Activated T-helper 2 cell treated with anti-CD3 and anti-CD28 coated beads, Interferon-gamma antibody, Interleukin-2, Interleukin-4, amounts not matched to agents 10 μg/mL and 5 μg/mL and 100 μg/mL, durations not matched to agents 14 hours and 24 hours and 36 hours (primary cell): ENCODE results near the gene ZNF547. TPM values are rescaled to one million over a fixed set of nuclear protein-coding genes. Genes with fewer than 3 reads are reported as not detected.
A peak's percentile ranks its signal among the peaks of the same experiment; 100 is the strongest.

Source experiments
- DNase-seq: peaks from one replicate; pipeline ENCODE4 v3.0.0; 2021; ENCODE audit warnings: low spot score
- H3K27ac Mint-ChIP-seq: one replicate; pipeline ENCODE4 v1.8.0; 2021; ENCODE audit warnings: mixed read lengths
- H3K27me3 Mint-ChIP-seq: one replicate; pipeline ENCODE4 v1.8.0; 2021; ENCODE audit warnings: low read depth, mixed read lengths
- H3K36me3 Mint-ChIP-seq: one replicate; pipeline ENCODE4 v1.8.0; 2021; ENCODE audit warnings: low read depth, mixed read lengths
- H3K4me1 Mint-ChIP-seq: one replicate; pipeline ENCODE4 v1.8.0; 2021; ENCODE audit warnings: low read depth, mixed read lengths
- H3K4me3 Mint-ChIP-seq: one replicate; pipeline ENCODE4 v1.8.0; 2021; ENCODE audit warnings: low read depth, mild to moderate bottlenecking, moderate library complexity, mixed read lengths
- H3K9me3 Mint-ChIP-seq: one replicate; pipeline ENCODE4 v1.8.0; 2021; ENCODE audit warnings: mixed read lengths
- intact Hi-C: fragments of 100-400 bp; cut with micrococcal nuclease; formaldehyde crosslinking; loops from one replicate; pipeline ENCODE4 v1.15.1; 2023
- total RNA-seq: library from RNA; stranded (reverse); gene quantifications from 2 replicates; pipeline ENCODE4 v1.2.3, GENCODE V29; 2022

ZNF547 gene
- total RNA-seq, 1 donor from 2014 or later = 1.3 TPM

GRCh38 chr19:57377498-57378146 is 14.3 kb downstream of the ZNF547 start:
- H3K36me3 Mint-ChIP-seq = peaks cover 54% of the 10 kb centered on the region
- DNase-seq = no peak
- H3K4me1 Mint-ChIP-seq = no peaks in the 10 kb centered on the region
- intact Hi-C loops = no loop called here
- peaks cover 71% of the 10 kb centered on the region for H3K9me3 Mint-ChIP-seq
- no peak overlapping the region for H3K27ac Mint-ChIP-seq
- H3K4me3 Mint-ChIP-seq = no peak overlapping the region
- H3K27me3 Mint-ChIP-seq = no peaks in the 10 kb centered on the region

GRCh38 chr19:57380923-57381322 is 17.6 kb downstream of the ZNF547 start:
- H3K36me3 Mint-ChIP-seq = peaks cover 27% of the 10 kb centered on the region
- intact Hi-C loops = no loop called here
- no peak overlapping the region for H3K27ac Mint-ChIP-seq
- no peak for DNase-seq
- H3K9me3 Mint-ChIP-seq = peaks cover 67% of the 10 kb centered on the region
- no peak overlapping the region for H3K4me3 Mint-ChIP-seq
- H3K27me3 Mint-ChIP-seq = no peaks in the 10 kb centered on the region
- no peaks in the 10 kb centered on the region for H3K4me1 Mint-ChIP-seq

- intact Hi-C loops = no loop called here
- Mint-ChIP-seq H3K27ac (no peak overlapping the region), H3K9me3 (peaks cover 62% of the 10 kb centered on the region), H3K27me3 (no peaks in the 10 kb centered on the region), H3K4me3 (no peak overlapping the region), H3K36me3 (peaks cover 12% of the 10 kb centered on the region), H3K4me1 (no peaks in the 10 kb centered on the region)
- DNase-seq = no peak
Measured at GRCh38 chr19:57382806-57383488, 19.6 kb downstream of the ZNF547 start.

- Mint-ChIP-seq H3K36me3 (peaks cover 42% of the 10 kb centered on the region), H3K9me3 (peaks cover 47% of the 10 kb centered on the region), H3K27me3 (no peaks in the 10 kb centered on the region), H3K27ac (peak overlapping the region; percentile 78), H3K4me1 (peaks cover 18% of the 10 kb centered on the region), H3K4me3 (peak overlapping the region; percentile 86)
- intact Hi-C loops = loop anchor here (1.0 kb wide), 8 partner anchors 22 to 558 kb away; partner anchors contain the start of genes TRAPPC2B, ZNF17, ZNF256 and ZNF304
- DNase-seq = no peak
Measured at GRCh38 chr19:57389194-57389729, 25.9 kb downstream of the ZNF547 start.

- Mint-ChIP-seq H3K4me1 (peaks cover 18% of the 10 kb centered on the region), H3K9me3 (peaks cover 51% of the 10 kb centered on the region), H3K4me3 (peak within 1 kb of the TSS; percentile 86), H3K27ac (peak within 1 kb of the TSS; percentile 78), H3K27me3 (no peaks in the 10 kb centered on the region), H3K36me3 (peaks cover 49% of the 10 kb centered on the region)
- DNase-seq = peak; percentile 94
- intact Hi-C loops = loop anchor here (1.0 kb wide), 8 partner anchors 21 to 557 kb away; partner anchors contain the start of genes TRAPPC2B, ZNF17, ZNF256 and ZNF304
Measured at GRCh38 chr19:57389730-57390598, 26.6 kb downstream of the ZNF547 start, which contains the start of gene ZNF548. ZNF548 (plus strand) TSS chr19:57389854; CDS start chr19:57390100, 246 bp downstream.

- Mint-ChIP-seq H3K9me3 (peaks cover 74% of the 10 kb centered on the region), H3K4me3 (no peak overlapping the region), H3K27ac (no peak overlapping the region), H3K4me1 (peaks cover 8% of the 10 kb centered on the region), H3K36me3 (peaks cover 91% of the 10 kb centered on the region), H3K27me3 (no peaks in the 10 kb centered on the region)
- intact Hi-C loops = no loop called here
- no peak for DNase-seq
Measured at GRCh38 chr19:57395710-57396109, 32.4 kb downstream of the ZNF547 start.

- H3K27me3 Mint-ChIP-seq = no peaks in the 10 kb centered on the region
- intact Hi-C loops = no loop called here
- H3K27ac Mint-ChIP-seq = no peak overlapping the region
- no peak for DNase-seq
- H3K4me1 Mint-ChIP-seq = peaks cover 2% of the 10 kb centered on the region
- peaks cover 81% of the 10 kb centered on the region for H3K9me3 Mint-ChIP-seq
- peaks cover 78% of the 10 kb centered on the region for H3K36me3 Mint-ChIP-seq
- no peak overlapping the region for H3K4me3 Mint-ChIP-seq
Measured at GRCh38 chr19:57398868-57399267, 35.5 kb downstream of the ZNF547 start.

GRCh38 chr19:57403737-57404563 is 40.6 kb downstream of the ZNF547 start:
- H3K4me1 Mint-ChIP-seq = no peaks in the 10 kb centered on the region
- H3K4me3 Mint-ChIP-seq = no peak overlapping the region
- intact Hi-C loops = loop anchor here (10.0 kb wide), 1 partner anchor 751 kb away; the partner anchor contains the start of gene ZNF329
- peaks cover 34% of the 10 kb centered on the region for H3K9me3 Mint-ChIP-seq
- peaks cover 27% of the 10 kb centered on the region for H3K36me3 Mint-ChIP-seq
- no peak overlapping the region for H3K27ac Mint-ChIP-seq
- H3K27me3 Mint-ChIP-seq = no peaks in the 10 kb centered on the region
- DNase-seq = no peak

- DNase-seq = peak; percentile 48
- peaks cover 13% of the 10 kb centered on the region for H3K9me3 Mint-ChIP-seq
- no peaks in the 10 kb centered on the region for H3K27me3 Mint-ChIP-seq
- peaks cover 10% of the 10 kb centered on the region for H3K36me3 Mint-ChIP-seq
- H3K27ac Mint-ChIP-seq = no peak overlapping the region
- H3K4me1 Mint-ChIP-seq = peaks cover 7% of the 10 kb centered on the region
- intact Hi-C loops = loop anchor here (10.0 kb wide), 1 partner anchor 748 kb away; the partner anchor contains the start of gene ZNF329
- no peak overlapping the region for H3K4me3 Mint-ChIP-seq
Measured at GRCh38 chr19:57406516-57407123, 43.3 kb downstream of the ZNF547 start.

- Mint-ChIP-seq H3K4me1 (peaks cover 11% of the 10 kb centered on the region), H3K36me3 (peaks cover 31% of the 10 kb centered on the region), H3K4me3 (peak within 1 kb of the TSS; percentile 92), H3K27me3 (no peaks in the 10 kb centered on the region), H3K27ac (peak within 1 kb of the TSS; percentile 63), H3K9me3 (peaks cover 19% of the 10 kb centered on the region)
- intact Hi-C loops = loop anchor here (1.0 to 2.0 kb wide), 6 partner anchors 22 to 222 kb away; partner anchors contain the start of genes TRAPPC2B, ZNF211, ZNF416 and ZNF547
- DNase-seq = peak; percentile 88
Measured at GRCh38 chr19:57410877-57411671, 47.7 kb downstream of the ZNF547 start, which contains the start of gene ZNF17. ZNF17 (plus strand) TSS chr19:57411161; CDS start chr19:57413616, 2,455 bp downstream.

- peaks cover 70% of the 10 kb centered on the region for H3K9me3 Mint-ChIP-seq
- DNase-seq = no peak
- intact Hi-C loops = no loop called here
- H3K36me3 Mint-ChIP-seq = peaks cover 72% of the 10 kb centered on the region
- H3K4me3 Mint-ChIP-seq = no peak overlapping the region
- H3K4me1 Mint-ChIP-seq = no peaks in the 10 kb centered on the region
- H3K27ac Mint-ChIP-seq = no peak overlapping the region
- H3K27me3 Mint-ChIP-seq = no peaks in the 10 kb centered on the region
Measured at GRCh38 chr19:57419439-57419838, 56.1 kb downstream of the ZNF547 start.
